C1 segment of cervical spinal cord (tissue), 14 donors: Measurements from ENCODE around the gene SPRY1.

ENCODE experiments used
- DNase-seq, 14 donors: peaks; one replicate each; lab custom pipeline; 2025; lab: John Stamatoyannopoulos, UW

Gene SPRY1

DNA sequence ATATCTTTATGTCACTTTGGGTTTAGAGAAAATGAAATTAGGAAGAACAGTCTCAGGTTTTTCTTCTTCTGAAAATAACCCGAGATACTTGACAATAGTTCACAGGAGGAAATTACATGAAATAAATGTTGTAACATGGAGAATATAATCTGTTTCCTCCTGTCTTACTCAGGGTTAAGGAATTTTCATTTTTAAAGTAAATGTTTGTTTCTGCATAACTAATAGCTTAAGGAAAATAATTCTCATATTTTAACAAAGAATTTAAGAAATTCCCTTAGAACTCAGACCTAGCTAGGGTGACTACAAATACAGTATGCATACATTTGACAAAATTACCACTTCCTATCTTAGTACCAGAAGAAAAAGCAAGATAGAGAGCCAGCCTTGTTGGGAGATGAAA, 17.2 kb upstream of the SPRY1 start:
- DNase-seq, result no peak

DNA sequence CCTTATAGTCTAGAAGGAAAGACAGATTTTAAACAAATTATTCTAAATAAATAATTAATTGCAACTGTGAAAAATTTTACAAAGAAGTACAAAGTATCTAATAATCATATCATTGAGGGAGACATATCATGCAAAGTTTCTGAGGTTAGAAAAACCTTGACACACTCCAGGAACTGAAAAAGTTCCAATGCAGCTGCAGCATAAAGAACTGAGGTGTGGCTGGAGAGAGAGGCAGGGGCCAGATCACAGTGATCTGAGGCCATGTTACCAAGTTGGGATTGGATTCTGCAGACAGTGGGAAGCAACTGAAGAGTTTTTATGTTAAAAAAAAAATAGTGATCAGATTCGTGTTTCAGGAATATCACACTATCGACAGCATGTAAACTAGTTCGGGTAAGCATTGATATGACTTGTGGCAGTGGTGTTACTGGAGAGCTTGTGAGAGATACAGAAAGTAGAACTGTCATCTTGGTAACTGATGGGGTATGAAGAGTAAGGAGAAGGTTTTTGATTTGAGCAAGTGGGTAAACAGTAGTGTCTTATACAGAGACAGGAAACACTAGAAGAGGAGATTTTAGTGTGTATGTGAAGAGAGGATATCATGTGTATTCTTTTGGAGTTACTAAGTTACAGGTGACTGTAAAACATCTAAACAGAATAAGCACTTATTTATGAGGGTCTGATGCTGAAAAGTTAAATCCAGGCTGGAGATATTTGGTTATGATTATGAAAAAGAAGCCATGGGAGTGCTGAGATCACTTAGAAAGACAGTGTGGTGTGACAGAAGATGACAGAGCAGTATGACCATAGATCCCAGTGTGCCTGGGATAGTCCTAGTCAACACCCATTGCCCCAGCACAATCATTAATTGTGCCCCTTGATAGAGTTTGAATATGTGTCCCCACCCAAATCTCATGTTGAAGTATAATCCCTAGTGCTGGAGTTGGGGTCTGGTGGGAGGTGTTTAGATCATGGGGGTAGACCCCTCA, 15.6 kb upstream of the SPRY1 start:
- DNase-seq, result no peak

GRCh38 chr4:123381996-123382395, 14.6 kb upstream of the SPRY1 start:
- DNase-seq, result no peak

GRCh38 chr4:123383566-123383965, 13.0 kb upstream of the SPRY1 start:
- no peak for DNase-seq

GRCh38 chr4:123386609-123387008, 10.0 kb upstream of the SPRY1 start:
- no peak for DNase-seq

- no peak for DNase-seq
Measured at GRCh38 chr4:123390846-123391456, 5.6 kb upstream of the SPRY1 start.

DNA sequence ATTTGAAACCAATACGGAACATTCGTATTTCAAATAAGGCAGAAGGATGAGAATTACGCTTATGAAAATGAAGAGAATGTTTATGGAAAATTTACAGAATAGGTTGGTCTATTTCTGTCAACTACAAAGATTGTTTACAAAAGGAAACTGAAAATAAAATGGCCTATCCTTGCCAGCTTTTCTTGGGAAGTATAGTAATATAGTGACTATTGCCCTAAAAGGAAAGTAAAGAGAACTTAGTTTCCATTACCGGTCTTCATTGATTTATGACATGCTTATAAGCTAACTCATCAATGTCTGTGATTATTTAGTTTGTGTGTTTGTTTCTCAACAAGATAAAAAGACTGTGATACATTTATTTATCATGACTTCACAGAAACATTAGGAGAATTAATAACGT, 2.9 kb upstream of the SPRY1 start:
- DNase-seq, result no peak

DNA sequence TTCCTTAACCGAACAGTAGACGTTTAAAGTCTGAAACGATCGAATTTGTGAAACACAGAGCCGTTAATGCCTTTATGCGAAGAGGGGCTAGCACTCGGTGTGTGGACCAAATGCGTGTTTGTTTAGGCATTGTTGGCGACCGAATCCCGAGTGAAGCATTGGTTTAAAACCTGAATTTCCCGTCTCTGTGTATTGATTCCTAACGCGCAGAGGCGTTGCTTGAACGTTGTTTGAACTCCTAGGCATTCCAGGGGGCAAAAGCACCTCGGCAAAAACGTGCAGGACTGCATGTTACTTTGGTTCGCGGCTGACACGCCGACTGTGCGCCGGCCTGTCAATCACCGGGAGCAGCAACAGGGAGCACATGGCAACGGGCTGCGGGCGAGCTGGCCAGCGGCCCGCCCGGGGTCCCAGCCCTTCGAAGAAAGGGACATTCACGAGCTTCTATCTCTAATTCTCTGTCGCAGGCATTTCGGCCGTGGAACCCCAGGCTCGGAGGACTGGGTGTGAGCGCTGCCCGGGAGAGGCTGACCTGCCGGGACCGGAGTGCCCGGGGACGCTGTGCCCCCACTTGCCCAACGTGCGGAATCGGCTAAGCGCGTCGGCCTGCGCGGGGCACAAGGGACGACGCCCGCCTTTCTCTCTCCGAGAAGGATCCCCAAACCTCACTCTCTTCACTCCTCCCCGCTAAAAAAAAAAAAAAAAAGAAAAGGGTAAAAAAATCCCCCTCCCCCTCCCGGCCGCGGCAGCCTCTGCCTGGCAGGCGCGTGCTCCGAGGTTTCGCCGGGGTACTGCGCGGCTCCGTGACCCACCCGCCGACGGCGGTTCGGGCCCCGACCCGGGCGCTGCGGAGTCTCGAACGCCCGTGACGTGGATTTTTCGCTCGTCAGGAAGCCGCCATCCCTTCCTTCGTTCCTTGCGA, 810 bp downstream of the SPRY1 start:
- peak in 13 of 14 donors; percentile 18 to 74 (median 45) for DNase-seq

- DNase-seq, result peak in 13 of 14 donors; percentile 13 to 79 (median 53)
Measured at GRCh38 chr4:123398066-123398852, 1.7 kb downstream of the SPRY1 start.

GRCh38 chr4:123398853-123399626, 2.4 kb downstream of the SPRY1 start:
- peak in 11 of 14 donors; percentile 43 to 65 (median 58) for DNase-seq

DNA sequence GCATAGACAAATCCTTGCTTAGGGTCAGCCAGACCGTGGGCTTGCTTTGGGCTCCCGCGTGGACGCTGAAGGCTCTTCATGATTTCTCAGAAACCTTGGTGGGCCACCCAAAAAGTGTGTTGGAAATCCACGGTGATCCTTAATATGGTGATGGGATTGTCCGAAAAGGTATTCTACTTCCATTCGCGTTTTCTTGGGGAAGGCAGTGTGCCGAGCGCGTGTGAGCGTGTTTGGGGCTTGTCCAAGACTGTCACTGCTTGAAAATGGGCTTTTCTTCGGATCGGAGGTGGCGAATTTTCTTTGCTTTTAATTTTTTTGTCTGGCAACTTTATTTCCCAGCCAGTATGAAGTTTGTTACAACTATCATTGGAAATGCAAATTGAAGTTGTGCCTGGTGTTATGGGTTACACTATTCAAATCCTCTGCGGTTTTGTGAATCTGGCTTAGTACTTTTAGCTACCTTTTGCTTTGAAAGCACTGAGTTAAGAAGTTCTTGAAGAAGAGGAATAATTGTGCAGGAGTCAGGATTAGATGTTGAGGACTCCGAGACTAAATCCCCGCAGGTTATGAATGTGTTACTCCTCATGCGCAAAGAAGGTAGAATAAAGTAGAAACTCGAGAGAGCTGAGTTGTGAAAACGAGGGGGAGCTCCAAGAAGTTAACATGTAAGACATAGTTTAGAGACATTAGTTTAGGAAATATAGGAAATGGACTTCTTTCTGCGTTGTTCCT, 3.2 kb downstream of the SPRY1 start:
- peak in 5 of 14 donors; percentile 36 to 65 (median 52) for DNase-seq

DNA sequence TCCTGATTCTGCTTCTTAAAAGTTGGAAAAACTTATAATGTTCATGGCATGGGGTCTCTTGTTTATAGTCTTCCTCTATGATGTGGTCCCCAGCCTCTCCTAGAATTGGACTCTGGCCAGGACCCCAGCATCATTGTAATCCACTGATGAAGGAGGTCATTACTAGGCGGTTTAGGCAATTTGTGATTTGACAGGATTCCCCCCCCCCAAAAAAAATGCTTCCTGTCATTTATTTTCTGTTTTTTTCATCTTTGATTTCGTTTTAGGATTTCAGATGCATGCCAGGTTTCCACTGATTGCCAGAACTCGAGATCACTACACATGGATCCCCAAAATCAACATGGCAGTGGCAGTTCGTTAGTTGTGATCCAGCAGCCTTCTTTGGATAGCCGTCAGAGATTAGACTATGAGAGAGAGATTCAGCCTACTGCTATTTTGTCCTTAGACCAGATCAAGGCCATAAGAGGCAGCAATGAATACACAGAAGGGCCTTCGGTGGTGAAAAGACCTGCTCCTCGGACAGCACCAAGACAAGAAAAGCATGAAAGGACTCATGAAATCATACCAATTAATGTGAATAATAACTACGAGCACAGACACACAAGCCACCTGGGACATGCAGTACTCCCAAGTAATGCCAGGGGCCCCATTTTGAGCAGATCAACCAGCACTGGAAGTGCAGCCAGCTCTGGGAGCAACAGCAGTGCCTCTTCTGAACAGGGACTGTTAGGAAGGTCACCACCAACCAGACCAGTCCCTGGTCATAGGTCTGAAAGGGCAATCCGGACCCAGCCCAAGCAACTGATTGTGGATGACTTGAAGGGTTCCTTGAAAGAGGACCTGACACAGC, 4.9 kb downstream of the SPRY1 start:
- DNase-seq, result no peak

DNA sequence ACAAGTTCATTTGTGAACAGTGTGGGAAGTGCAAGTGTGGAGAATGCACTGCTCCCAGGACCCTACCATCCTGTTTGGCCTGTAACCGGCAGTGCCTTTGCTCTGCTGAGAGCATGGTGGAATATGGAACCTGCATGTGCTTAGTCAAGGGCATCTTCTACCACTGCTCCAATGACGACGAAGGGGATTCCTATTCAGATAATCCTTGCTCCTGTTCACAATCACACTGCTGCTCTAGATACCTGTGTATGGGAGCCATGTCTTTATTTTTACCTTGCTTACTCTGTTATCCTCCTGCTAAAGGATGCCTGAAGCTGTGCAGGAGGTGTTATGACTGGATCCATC, 5.5 kb downstream of the SPRY1 start:
- DNase-seq, result no peak

GRCh38 chr4:123403080-123403604, 6.5 kb downstream of the SPRY1 start:
- no peak for DNase-seq

GRCh38 chr4:123404533-123404932, 7.9 kb downstream of the SPRY1 start:
- DNase-seq, result no peak

- DNase-seq, result no peak
Measured at GRCh38 chr4:123405267-123405865, 8.8 kb downstream of the SPRY1 start.

GRCh38 chr4:123406872-123407271, 10.3 kb downstream of the SPRY1 start:
- no peak for DNase-seq
